ENCODE results near the gene SSR3.

Gene SSR3

GRCh38 chr3:156493887-156494286 lies 61.0 kb downstream of the SSR3 start:
- DNase-seq (ENCODE audit: low read depth), result no peak
- TF ChIP-seq, protein P1, sequence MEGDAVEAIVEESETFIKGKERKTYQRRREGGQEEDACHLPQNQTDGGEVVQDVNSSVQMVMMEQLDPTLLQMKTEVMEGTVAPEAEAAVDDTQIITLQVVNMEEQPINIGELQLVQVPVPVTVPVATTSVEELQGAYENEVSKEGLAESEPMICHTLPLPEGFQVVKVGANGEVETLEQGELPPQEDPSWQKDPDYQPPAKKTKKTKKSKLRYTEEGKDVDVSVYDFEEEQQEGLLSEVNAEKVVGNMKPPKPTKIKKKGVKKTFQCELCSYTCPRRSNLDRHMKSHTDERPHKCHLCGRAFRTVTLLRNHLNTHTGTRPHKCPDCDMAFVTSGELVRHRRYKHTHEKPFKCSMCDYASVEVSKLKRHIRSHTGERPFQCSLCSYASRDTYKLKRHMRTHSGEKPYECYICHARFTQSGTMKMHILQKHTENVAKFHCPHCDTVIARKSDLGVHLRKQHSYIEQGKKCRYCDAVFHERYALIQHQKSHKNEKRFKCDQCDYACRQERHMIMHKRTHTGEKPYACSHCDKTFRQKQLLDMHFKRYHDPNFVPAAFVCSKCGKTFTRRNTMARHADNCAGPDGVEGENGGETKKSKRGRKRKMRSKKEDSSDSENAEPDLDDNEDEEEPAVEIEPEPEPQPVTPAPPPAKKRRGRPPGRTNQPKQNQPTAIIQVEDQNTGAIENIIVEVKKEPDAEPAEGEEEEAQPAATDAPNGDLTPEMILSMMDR (conservative IDR thresholded peaks at IDR 0.05; ENCODE audit: low read depth, low read length), result no peak
- H3K4me3 ChIP-seq (ENCODE audit: low read depth, low read length), result no peak overlapping the region

- DNase-seq (ENCODE audit: low read depth), result no peak
- TF ChIP-seq, protein P1 (conservative IDR thresholded peaks at IDR 0.05; ENCODE audit: low read depth, low read length), result no peak
- H3K4me3 ChIP-seq (ENCODE audit: low read depth, low read length), result no peak overlapping the region
Measured at GRCh38 chr3:156492801-156493261, 62.1 kb downstream of the SSR3 start.

DNA sequence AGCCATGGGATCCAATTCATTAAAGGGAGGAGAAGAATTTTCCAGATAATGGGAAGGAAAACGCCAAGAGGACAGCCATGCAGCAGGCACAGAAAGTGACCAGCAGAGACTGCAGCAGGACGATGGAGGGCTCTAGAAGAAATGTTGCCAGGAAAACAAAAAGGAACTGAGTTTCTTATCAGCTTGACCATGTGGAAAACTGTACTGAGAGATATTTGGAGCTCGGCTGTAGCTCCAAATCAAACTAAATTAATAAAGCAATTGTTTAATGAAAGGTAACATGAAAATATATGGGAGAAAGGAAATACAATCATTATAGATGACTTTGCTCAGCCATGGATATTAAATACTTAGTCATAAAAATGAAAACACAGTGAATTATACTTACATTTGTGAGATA lies 63.7 kb downstream of the SSR3 start:
- TF ChIP-seq, protein P1 (conservative IDR thresholded peaks at IDR 0.05; ENCODE audit: low read depth, low read length), result no peak
- DNase-seq (ENCODE audit: low read depth), result no peak
- H3K4me3 ChIP-seq (ENCODE audit: low read depth, low read length), result no peak overlapping the region

All from choroid plexus epithelial cell (primary cell).